Gastrocnemius medialis (tissue), 4 donors: ENCODE measurements around the gene FNDC11.

Experiments used
- CTCF ChIP-seq, 5 experiments: fragments of 450-650 bp in 3 of 5; fragments of 200-600 bp in 2 of 5; sonication (generic) in 2 of 5; IDR thresholded peaks in 4 of 5; conservative IDR thresholded peaks in 1 of 5; 1 replicate in 4 of 5; 2 replicates in 1 of 5; pipeline ENCODE4 v1.5.1; 2016 to 2019; ENCODE audit warnings: antibody characterized with exemption in 5 of 5, mild to moderate bottlenecking in 3 of 5, moderate library complexity in 3 of 5
- POLR2A ChIP-seq, 2 donors: fragments of 450-650 bp; IDR thresholded peaks; one replicate each; pipeline ENCODE4 v1.6.1; 2017; ENCODE audit warnings: antibody characterized with exemption in 2 of 2, mild to moderate bottlenecking in 2 of 2, moderate library complexity in 2 of 2

- TF ChIP-seq CTCF (IDR thresholded peaks at IDR 0.05 in 4 of 5, conservative IDR thresholded peaks at IDR 0.05 in 1 of 5) (no peak), POLR2A (IDR thresholded peaks at IDR 0.05) (no peak)
These were observed 26.8 kb upstream of the FNDC11 start for GRCh38 chr20:63527184-63527583.
